Endothelial cell (in vitro differentiated cells): ENCODE measurements around the gene MICA. TPM values are rescaled to one million over a fixed set of nuclear protein-coding genes. Genes with fewer than 3 reads are reported as not detected.
"Not testable (repeated sequence)": the region's sequence is repeated elsewhere in the genome, so short reads cannot be mapped to it uniquely, and the experiment has no call there.

Experiments
- DNase-seq: peaks from one replicate; pipeline ENCODE4 v3.0.0; 2021; ENCODE audit warnings: low spot score
- H3K27ac Mint-ChIP-seq: one replicate; pipeline ENCODE4 v1.8.0; 2021; ENCODE audit warnings: mixed read lengths, inconsistent platforms; ENCODE audit not compliant: unreplicated experiment
- H3K27me3 Mint-ChIP-seq: one replicate; pipeline ENCODE4 v1.8.0; 2021; ENCODE audit warnings: mild to moderate bottlenecking, moderate library complexity, mixed read lengths, inconsistent platforms; ENCODE audit not compliant: unreplicated experiment
- H3K36me3 Mint-ChIP-seq: one replicate; pipeline ENCODE4 v1.8.0; 2021; ENCODE audit warnings: mild to moderate bottlenecking, low read depth, mixed read lengths, inconsistent platforms; ENCODE audit not compliant: unreplicated experiment
- H3K4me1 Mint-ChIP-seq: one replicate; pipeline ENCODE4 v1.8.0; 2021; ENCODE audit warnings: mild to moderate bottlenecking, mixed read lengths, inconsistent platforms; ENCODE audit not compliant: unreplicated experiment
- H3K4me3 Mint-ChIP-seq: one replicate; pipeline ENCODE4 v1.8.0; 2021; ENCODE audit warnings: mild to moderate bottlenecking, mixed read lengths, inconsistent platforms; ENCODE audit not compliant: unreplicated experiment
- H3K9me3 Mint-ChIP-seq: one replicate; pipeline ENCODE4 v1.8.0; 2021; ENCODE audit warnings: mixed read lengths, inconsistent platforms; ENCODE audit not compliant: unreplicated experiment
- CTCF ChIP-seq: fragments of 200-600 bp; sonication (generic); IDR thresholded peaks from one replicate; pipeline ENCODE4 v1.5.0; 2021; ENCODE audit warnings: antibody characterized with exemption; ENCODE audit not compliant: unreplicated experiment
- total RNA-seq: library from RNA; stranded (reverse); fragmentation: NEBNext Ultra II Directional; extraction: Animal tissue kit (Norgen Biotek cat#: 25700); gene quantifications from one replicate; pipeline ENCODE4 v1.2.1, GENCODE V29; 2021; ENCODE audit not compliant: unreplicated experiment

Gene MICA
- total RNA-seq, 1 donor from 2014 or later, result 16.6 TPM

DNA sequence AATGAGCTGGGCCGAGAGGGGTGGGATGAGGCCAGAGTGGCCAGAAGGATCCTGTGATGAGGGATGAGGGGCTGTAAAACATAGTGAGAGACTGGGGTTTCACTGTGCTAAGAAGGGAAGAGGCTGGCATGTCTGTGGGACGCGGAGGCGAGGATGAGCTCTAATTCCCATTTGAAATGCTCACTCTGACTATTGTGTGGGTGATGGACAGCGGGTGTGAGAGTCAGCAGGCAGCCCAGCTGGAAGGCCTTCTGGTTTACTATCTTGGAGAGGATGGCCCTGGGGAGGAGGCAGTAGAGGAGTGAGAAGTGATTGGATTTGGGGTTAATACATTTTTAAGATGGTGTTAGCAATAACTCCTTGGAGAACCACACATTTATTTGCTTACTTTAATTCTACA is 9.5 kb upstream of the MICA start:
- no peak for DNase-seq
- peaks cover 5% of the 10 kb centered on the region for H3K36me3 Mint-ChIP-seq
- no peaks in the 10 kb centered on the region for H3K27me3 Mint-ChIP-seq
- no peaks in the 10 kb centered on the region for H3K9me3 Mint-ChIP-seq
- no peak for TF ChIP-seq CTCF
- peak overlapping the region; percentile 47 for H3K4me3 Mint-ChIP-seq
- no peak overlapping the region for H3K27ac Mint-ChIP-seq
- peaks cover 21% of the 10 kb centered on the region for H3K4me1 Mint-ChIP-seq

DNA sequence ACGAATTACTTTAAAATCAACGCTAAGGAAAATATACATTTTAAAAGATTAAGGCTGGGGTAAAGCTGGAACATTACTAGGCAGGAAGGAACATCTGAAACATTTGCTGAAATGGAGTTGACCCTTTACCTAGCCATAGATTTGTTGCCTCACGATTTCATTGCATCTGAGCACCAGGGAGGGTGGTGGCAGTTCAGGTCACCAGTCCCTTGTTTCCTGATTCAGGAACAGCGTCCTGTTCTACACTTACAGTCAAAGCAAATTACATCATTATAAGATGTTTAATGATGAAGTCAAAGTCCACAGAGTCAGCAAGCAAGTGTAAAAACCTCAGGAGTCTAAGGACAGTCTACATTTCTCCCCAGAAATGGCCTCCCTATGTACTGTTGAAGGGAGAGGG is 9.0 kb upstream of the MICA start:
- no peaks in the 10 kb centered on the region for H3K9me3 Mint-ChIP-seq
- peaks cover 5% of the 10 kb centered on the region for H3K36me3 Mint-ChIP-seq
- no peak overlapping the region for H3K27ac Mint-ChIP-seq
- H3K4me3 Mint-ChIP-seq, result no peak overlapping the region
- no peaks in the 10 kb centered on the region for H3K27me3 Mint-ChIP-seq
- TF ChIP-seq CTCF, result no peak
- H3K4me1 Mint-ChIP-seq, result peaks cover 22% of the 10 kb centered on the region
- no peak for DNase-seq

- H3K9me3 Mint-ChIP-seq, result no peaks in the 10 kb centered on the region
- TF ChIP-seq CTCF, result no peak
- peaks cover 22% of the 10 kb centered on the region for H3K4me1 Mint-ChIP-seq
- H3K27me3 Mint-ChIP-seq, result peaks cover under 1% of the 10 kb centered on the region
- H3K36me3 Mint-ChIP-seq, result peaks cover 5% of the 10 kb centered on the region
- H3K4me3 Mint-ChIP-seq, result no peak overlapping the region
- no peak for DNase-seq
- H3K27ac Mint-ChIP-seq, result peak overlapping the region; percentile 64
These were observed 7.6 kb upstream of the MICA start for GRCh38 chr6:31395832-31396231.

DNA sequence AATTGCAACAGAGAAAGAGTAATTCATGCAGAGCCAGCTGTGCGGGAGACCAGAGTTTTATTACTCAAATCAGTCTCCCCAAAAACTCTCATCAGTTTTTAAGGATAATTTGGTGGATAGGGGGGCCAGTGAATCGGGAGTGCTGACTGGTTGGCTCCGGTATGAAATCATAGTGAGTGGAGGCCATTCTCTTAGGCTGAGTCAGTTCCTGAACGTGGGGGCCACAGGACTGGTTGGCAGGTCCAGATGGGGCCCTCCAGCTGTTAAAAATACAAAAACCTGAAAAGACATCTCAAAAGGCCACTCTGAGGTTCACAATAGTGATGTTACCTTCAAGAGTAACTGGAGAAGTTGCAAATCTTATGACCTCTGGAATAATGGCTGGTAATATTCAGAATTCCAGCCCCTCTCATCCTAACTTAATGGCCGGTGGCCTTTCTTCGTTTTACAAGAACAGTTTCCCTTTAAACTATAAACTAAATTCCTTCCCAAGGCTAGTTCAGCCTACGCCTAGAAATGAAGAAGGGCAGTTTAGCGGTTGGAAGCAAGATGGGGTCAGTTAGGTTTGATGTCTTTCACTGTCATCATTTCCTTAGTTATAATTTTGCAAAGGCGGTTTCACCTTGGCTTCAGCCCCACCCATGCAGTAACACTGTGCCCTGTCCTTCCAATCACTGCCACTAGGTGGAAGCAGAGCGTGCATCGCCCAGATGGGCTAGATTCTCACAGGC is 6.8 kb upstream of the MICA start:
- H3K27me3 Mint-ChIP-seq, result peaks cover 3% of the 10 kb centered on the region
- peaks cover 10% of the 10 kb centered on the region for H3K36me3 Mint-ChIP-seq
- H3K9me3 Mint-ChIP-seq, result no peaks in the 10 kb centered on the region
- peak; percentile 83 for DNase-seq
- H3K4me3 Mint-ChIP-seq, result no peak overlapping the region
- peak; percentile 63 for TF ChIP-seq CTCF
- H3K4me1 Mint-ChIP-seq, result peaks cover 29% of the 10 kb centered on the region
- H3K27ac Mint-ChIP-seq, result no peak overlapping the region

DNA sequence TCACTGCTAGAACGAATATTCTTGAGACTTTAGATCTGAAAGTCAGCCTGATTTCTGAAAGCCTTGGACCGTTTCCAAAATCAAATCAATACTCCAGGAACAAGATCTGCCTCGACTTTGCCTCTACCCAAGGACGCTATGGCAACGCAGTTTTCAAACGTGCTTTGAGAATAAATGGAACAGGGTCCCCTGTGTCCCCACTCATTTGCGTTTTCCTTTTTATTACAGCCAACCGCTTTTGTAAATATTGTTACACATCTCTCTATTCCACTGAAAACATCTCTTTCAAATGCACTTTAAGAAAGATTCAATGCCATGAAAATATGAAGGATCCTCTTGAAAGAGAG is 6.3 kb upstream of the MICA start:
- H3K9me3 Mint-ChIP-seq, H3K27me3 Mint-ChIP-seq, H3K27ac Mint-ChIP-seq, DNase-seq, H3K4me3 Mint-ChIP-seq: not testable (repeated sequence)
- Mint-ChIP-seq H3K36me3 (peaks cover 10% of the 10 kb centered on the region), H3K4me1 (peaks cover 32% of the 10 kb centered on the region)
